ENCODE results near the gene ZMYND11. TPM values are rescaled to one million over a fixed set of nuclear protein-coding genes. Genes with fewer than 3 reads are reported as not detected.

The ZMYND11 gene
- polyA plus RNA-seq, 2 of the 4 experiments (the other 2 are of a cell fraction), result 47.7 to 99.7 TPM

DNA sequence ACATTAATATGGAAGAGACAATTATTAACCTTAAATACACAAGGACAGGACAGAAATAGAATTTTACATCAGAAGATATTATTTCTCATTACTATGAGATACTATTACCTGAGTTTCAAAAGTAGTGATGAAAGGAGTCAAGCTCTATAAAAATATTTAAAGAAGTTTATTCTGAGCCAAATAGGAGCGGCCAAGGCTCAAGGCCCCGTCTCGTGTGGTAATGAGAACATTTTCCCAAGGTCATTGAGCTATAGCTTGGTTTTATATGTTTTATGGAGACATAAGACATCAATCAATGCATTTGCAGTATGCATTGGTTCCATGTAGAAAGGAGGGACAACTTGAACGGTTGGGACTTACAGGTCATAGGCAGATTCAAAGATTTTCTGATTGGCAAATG lies 29.4 kb upstream of the ZMYND11 start:
- FAIRE-seq (no peak), DNase-seq (ENCODE audit: low read depth in 1 of 2, low spot score in 1 of 2) (no peak), ATAC-seq (no peak)
- Histone ChIP-seq H3K4me2 (no peak overlapping the region), H3K9me3 (no peaks in the 10 kb centered on the region), H3K4me3 (no peak overlapping the region), H3K27ac (no peak overlapping the region), H3K4me1 (no peaks in the 10 kb centered on the region)
- ChIA-PET POLR2A (no interaction called here), CTCF (no interaction called here)
- WGBS (ENCODE audit: missing lambda C conversion rate), result 81% methylated on average over 4 of the region's 4 CpGs
- TF ChIP-seq FOSB (CRISPR knock-in tag; IDR thresholded peaks at IDR 0.05) (no peak), POLR2A (IDR thresholded peaks at IDR 0.05; ENCODE audit: low read length) (no peak), BHLHE40 (IDR thresholded peaks at IDR 0.05; ENCODE audit: low read depth, low read length) (no peak), EHMT2 (IDR thresholded peaks at IDR 0.05; ENCODE audit: low read depth) (no peak), HOXB5 (CRISPR knock-in tag; IDR thresholded peaks at IDR 0.05) (no peak), NPAS2 (CRISPR knock-in tag; IDR thresholded peaks at IDR 0.05; ENCODE audit: borderline replicate concordance) (no peak), POLR2AphosphoS2 (conservative IDR thresholded peaks at IDR 0.05; ENCODE audit: low read length) (no peak), CHD4 (IDR thresholded peaks at IDR 0.05; ENCODE audit: borderline replicate concordance) (no peak), E2F6 (IDR thresholded peaks at IDR 0.05; ENCODE audit: borderline replicate concordance, low read depth) (no peak)
- TF ChIP-seq, protein P1, sequence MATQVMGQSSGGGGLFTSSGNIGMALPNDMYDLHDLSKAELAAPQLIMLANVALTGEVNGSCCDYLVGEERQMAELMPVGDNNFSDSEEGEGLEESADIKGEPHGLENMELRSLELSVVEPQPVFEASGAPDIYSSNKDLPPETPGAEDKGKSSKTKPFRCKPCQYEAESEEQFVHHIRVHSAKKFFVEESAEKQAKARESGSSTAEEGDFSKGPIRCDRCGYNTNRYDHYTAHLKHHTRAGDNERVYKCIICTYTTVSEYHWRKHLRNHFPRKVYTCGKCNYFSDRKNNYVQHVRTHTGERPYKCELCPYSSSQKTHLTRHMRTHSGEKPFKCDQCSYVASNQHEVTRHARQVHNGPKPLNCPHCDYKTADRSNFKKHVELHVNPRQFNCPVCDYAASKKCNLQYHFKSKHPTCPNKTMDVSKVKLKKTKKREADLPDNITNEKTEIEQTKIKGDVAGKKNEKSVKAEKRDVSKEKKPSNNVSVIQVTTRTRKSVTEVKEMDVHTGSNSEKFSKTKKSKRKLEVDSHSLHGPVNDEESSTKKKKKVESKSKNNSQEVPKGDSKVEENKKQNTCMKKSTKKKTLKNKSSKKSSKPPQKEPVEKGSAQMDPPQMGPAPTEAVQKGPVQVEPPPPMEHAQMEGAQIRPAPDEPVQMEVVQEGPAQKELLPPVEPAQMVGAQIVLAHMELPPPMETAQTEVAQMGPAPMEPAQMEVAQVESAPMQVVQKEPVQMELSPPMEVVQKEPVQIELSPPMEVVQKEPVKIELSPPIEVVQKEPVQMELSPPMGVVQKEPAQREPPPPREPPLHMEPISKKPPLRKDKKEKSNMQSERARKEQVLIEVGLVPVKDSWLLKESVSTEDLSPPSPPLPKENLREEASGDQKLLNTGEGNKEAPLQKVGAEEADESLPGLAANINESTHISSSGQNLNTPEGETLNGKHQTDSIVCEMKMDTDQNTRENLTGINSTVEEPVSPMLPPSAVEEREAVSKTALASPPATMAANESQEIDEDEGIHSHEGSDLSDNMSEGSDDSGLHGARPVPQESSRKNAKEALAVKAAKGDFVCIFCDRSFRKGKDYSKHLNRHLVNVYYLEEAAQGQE (IDR thresholded peaks at IDR 0.05), result no peak

DNA sequence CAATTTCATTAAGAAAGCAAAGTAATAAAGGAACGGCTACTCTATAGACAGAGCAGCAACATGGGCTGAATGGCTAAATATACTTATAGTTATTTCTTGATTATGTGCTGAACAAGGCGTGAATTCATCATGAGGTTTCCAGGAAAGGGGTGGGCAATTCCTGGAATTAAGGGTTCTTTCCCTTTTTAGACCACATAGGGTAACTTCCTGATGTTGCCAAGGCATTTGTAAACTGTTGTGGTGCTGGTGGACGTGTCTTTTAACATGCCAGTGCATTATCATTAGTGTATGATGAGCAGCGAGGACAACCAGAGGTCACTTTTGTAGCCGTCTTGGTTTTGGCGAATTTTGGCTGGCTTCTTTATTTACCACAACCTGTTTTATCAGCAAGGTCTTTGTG lies 28.5 kb upstream of the ZMYND11 start:
- H3K4me3 ChIP-seq, result no peak overlapping the region
- WGBS (ENCODE audit: missing lambda C conversion rate), result 63% methylated on average over 6 of the region's 6 CpGs

GRCh38 chr10:112246-112645 lies 23.0 kb upstream of the ZMYND11 start:
- DNase-seq (ENCODE audit: low read depth in 1 of 2, low spot score in 1 of 2), result no peak
- H3K4me1 ChIP-seq, result no peaks in the 10 kb centered on the region
- ChIA-PET CTCF (interaction anchor here (0.6 to 0.9 kb wide), 2 partner anchors 10 to 25 kb away, joined by 3 to 5 read pairs; no protein-coding TSS in a partner anchor), POLR2A (no interaction called here)
- no peak for ATAC-seq
- FAIRE-seq, result no peak
- WGBS (ENCODE audit: missing lambda C conversion rate), result 25% methylated on average over 3 of the region's 3 CpGs
- no peak overlapping the region for H3K27ac ChIP-seq
- no peaks in the 10 kb centered on the region for H3K9me3 ChIP-seq
- TF ChIP-seq ZC3H11A (IDR thresholded peaks at IDR 0.05), result no peak
- TF ChIP-seq KDM1A (IDR thresholded peaks at IDR 0.05; ENCODE audit: low read depth), result no peak
- TF ChIP-seq RNF2 (IDR thresholded peaks at IDR 0.05; ENCODE audit: borderline replicate concordance, low read depth), result no peak
- no peak for TF ChIP-seq ZNF302 (CRISPR knock-in tag; IDR thresholded peaks at IDR 0.05)
- no peak for TF ChIP-seq MAX (IDR thresholded peaks at IDR 0.05)
- TF ChIP-seq, protein P2, sequence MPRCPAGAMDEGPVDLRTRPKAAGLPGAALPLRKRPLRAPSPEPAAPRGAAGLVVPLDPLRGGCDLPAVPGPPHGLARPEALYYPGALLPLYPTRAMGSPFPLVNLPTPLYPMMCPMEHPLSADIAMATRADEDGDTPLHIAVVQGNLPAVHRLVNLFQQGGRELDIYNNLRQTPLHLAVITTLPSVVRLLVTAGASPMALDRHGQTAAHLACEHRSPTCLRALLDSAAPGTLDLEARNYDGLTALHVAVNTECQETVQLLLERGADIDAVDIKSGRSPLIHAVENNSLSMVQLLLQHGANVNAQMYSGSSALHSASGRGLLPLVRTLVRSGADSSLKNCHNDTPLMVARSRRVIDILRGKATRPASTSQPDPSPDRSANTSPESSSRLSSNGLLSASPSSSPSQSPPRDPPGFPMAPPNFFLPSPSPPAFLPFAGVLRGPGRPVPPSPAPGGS (IDR thresholded peaks at IDR 0.05), result no peak
- no peak for TF ChIP-seq TFCP2L1 (CRISPR knock-in tag; IDR thresholded peaks at IDR 0.05)
- TF ChIP-seq HOXB13 (CRISPR knock-in tag; IDR thresholded peaks at IDR 0.05; ENCODE audit: low read depth), result no peak
- TF ChIP-seq FOSB (CRISPR knock-in tag; IDR thresholded peaks at IDR 0.05), result no peak
- no peak for TF ChIP-seq NR3C1 (IDR thresholded peaks at IDR 0.05)
- no peak for TF ChIP-seq KDM5A (IDR thresholded peaks at IDR 0.05)
- TF ChIP-seq TP53 (CRISPR knock-in tag; IDR thresholded peaks at IDR 0.05), result no peak
- no peak for TF ChIP-seq RCOR1 (IDR thresholded peaks at IDR 0.05; ENCODE audit: low read depth, low read length)
- TF ChIP-seq, protein P3, sequence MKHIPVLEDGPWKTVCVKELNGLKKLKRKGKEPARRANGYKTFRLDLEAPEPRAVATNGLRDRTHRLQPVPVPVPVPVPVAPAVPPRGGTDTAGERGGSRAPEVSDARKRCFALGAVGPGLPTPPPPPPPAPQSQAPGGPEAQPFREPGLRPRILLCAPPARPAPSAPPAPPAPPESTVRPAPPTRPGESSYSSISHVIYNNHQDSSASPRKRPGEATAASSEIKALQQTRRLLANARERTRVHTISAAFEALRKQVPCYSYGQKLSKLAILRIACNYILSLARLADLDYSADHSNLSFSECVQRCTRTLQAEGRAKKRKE (CRISPR knock-in tag; IDR thresholded peaks at IDR 0.05; ENCODE audit: low read depth), result no peak
- no peak overlapping the region for H3K4me3 ChIP-seq
- no peak overlapping the region for H3K4me2 ChIP-seq

More for the DNA sequence above, 28.5 kb upstream of the ZMYND11 start:
- ATAC-seq (no peak), DNase-seq (ENCODE audit: low read depth in 1 of 2, low spot score in 1 of 2) (no peak), FAIRE-seq (no peak)
- Histone ChIP-seq H3K9me3 (no peaks in the 10 kb centered on the region), H3K4me2 (no peak overlapping the region), H3K4me1 (no peaks in the 10 kb centered on the region), H3K27ac (no peak overlapping the region)
- no peak for TF ChIP-seq CHD2 (IDR thresholded peaks at IDR 0.05; ENCODE audit: low read length, partially characterized antibody)
- TF ChIP-seq POLR2A (IDR thresholded peaks at IDR 0.05; ENCODE audit: low read length), result no peak
- TF ChIP-seq HOXA7 (CRISPR knock-in tag; IDR thresholded peaks at IDR 0.05), result no peak
- TF ChIP-seq CBX8 (IDR thresholded peaks at IDR 0.05), result no peak
- TF ChIP-seq ESRRA (IDR thresholded peaks at IDR 0.05; ENCODE audit: borderline replicate concordance, low read length), result no peak
- TF ChIP-seq EHMT2 (IDR thresholded peaks at IDR 0.05; ENCODE audit: low read depth), result no peak
- TF ChIP-seq NFE2L2 (conservative IDR thresholded peaks at IDR 0.05; ENCODE audit: low read length), result no peak
- TF ChIP-seq, protein P4, sequence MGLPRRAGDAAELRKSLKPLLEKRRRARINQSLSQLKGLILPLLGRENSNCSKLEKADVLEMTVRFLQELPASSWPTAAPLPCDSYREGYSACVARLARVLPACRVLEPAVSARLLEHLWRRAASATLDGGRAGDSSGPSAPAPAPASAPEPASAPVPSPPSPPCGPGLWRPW (IDR thresholded peaks at IDR 0.05), result no peak
- TF ChIP-seq MAFK (IDR thresholded peaks at IDR 0.05; ENCODE audit: partially characterized antibody), result no peak
- TF ChIP-seq, protein P5, sequence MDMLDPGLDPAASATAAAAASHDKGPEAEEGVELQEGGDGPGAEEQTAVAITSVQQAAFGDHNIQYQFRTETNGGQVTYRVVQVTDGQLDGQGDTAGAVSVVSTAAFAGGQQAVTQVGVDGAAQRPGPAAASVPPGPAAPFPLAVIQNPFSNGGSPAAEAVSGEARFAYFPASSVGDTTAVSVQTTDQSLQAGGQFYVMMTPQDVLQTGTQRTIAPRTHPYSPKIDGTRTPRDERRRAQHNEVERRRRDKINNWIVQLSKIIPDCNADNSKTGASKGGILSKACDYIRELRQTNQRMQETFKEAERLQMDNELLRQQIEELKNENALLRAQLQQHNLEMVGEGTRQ (IDR thresholded peaks at IDR 0.05), result no peak
- ChIA-PET POLR2A (no interaction called here), CTCF (no interaction called here)

All from A549 (cell line).